ENCODE data around the gene TIGD6. TPM values are rescaled to one million over a fixed set of nuclear protein-coding genes. Genes with fewer than 3 reads are reported as not detected.

TIGD6 gene
- total RNA-seq, 1 donor from 2014 or later = 4.1 TPM

- no peaks in the 10 kb centered on the region for H3K79me2 ChIP-seq (ENCODE audit: low read depth)
- no peaks in the 10 kb centered on the region for H3K4me1 ChIP-seq
- no peak overlapping the region for H3K4me2 ChIP-seq
- H4K20me1 ChIP-seq (ENCODE audit: low read depth) = no peaks in the 10 kb centered on the region
- peaks cover 22% of the 10 kb centered on the region for H3K36me3 Mint-ChIP-seq
- no peaks in the 10 kb centered on the region for H3K4me1 Mint-ChIP-seq
- H3K4me3 ChIP-seq = no peak overlapping the region
- H3K9me3 ChIP-seq (ENCODE audit: low read depth) = no peaks in the 10 kb centered on the region
- peaks cover 6% of the 10 kb centered on the region for H3K27me3 Mint-ChIP-seq (ENCODE audit: insufficient read depth, low read depth)
- no peak overlapping the region for H3K27ac Mint-ChIP-seq
- no peak overlapping the region for H2AFZ ChIP-seq (replicated peaks)
- no peak for DNase-seq (ENCODE audit: low spot score)
- no peak for TF ChIP-seq CTCF (IDR thresholded peaks at IDR 0.05)
- TF ChIP-seq EZH2phosphoT487 (IDR thresholded peaks at IDR 0.05) = no peak
- TF ChIP-seq EZH2 (IDR thresholded peaks at IDR 0.05) = no peak
- no peaks in the 10 kb centered on the region for H3F3A ChIP-seq (ENCODE audit: low read depth)
- H3K27ac ChIP-seq = no peak overlapping the region
- H3K27me3 ChIP-seq = no peaks in the 10 kb centered on the region
- no peaks in the 10 kb centered on the region for H3K9me3 Mint-ChIP-seq
- H3K4me3 Mint-ChIP-seq = no peak overlapping the region
- no peak overlapping the region for H3K9ac ChIP-seq
- no peaks in the 10 kb centered on the region for H3K36me3 ChIP-seq
Observed at GRCh38 chr5:150042459-150042858, 42.0 kb upstream of the TIGD6 start.

GRCh38 chr5:150038547-150038946 lies 38.1 kb upstream of the TIGD6 start:
- H3K4me3 ChIP-seq = no peak overlapping the region
- no peak overlapping the region for H3K27ac Mint-ChIP-seq
- no peaks in the 10 kb centered on the region for H3K36me3 ChIP-seq
- no peak overlapping the region for H3K9ac ChIP-seq
- H3K4me3 Mint-ChIP-seq = no peak overlapping the region
- H3K9me3 ChIP-seq (ENCODE audit: low read depth) = no peaks in the 10 kb centered on the region
- no peaks in the 10 kb centered on the region for H3K79me2 ChIP-seq (ENCODE audit: low read depth)
- no peak for DNase-seq (ENCODE audit: low spot score)
- no peaks in the 10 kb centered on the region for H3F3A ChIP-seq (ENCODE audit: low read depth)
- H3K27ac ChIP-seq = no peak overlapping the region
- H3K27me3 Mint-ChIP-seq (ENCODE audit: insufficient read depth, low read depth) = no peaks in the 10 kb centered on the region
- no peaks in the 10 kb centered on the region for H3K27me3 ChIP-seq
- H3K36me3 Mint-ChIP-seq = peaks cover 10% of the 10 kb centered on the region
- H3K9me3 Mint-ChIP-seq = no peaks in the 10 kb centered on the region
- no peaks in the 10 kb centered on the region for H3K4me1 ChIP-seq
- H4K20me1 ChIP-seq (ENCODE audit: low read depth) = peaks cover 3% of the 10 kb centered on the region
- no peak overlapping the region for H2AFZ ChIP-seq (replicated peaks)
- TF ChIP-seq EZH2 (IDR thresholded peaks at IDR 0.05) (no peak), CTCF (IDR thresholded peaks at IDR 0.05) (no peak), EZH2phosphoT487 (IDR thresholded peaks at IDR 0.05) (no peak)
- no peaks in the 10 kb centered on the region for H3K4me1 Mint-ChIP-seq
- H3K4me2 ChIP-seq = no peak overlapping the region

- H3K4me3 Mint-ChIP-seq = no peak overlapping the region
- Histone ChIP-seq H2AFZ (replicated peaks) (no peak overlapping the region), H3F3A (ENCODE audit: low read depth) (no peaks in the 10 kb centered on the region), H3K4me2 (no peak overlapping the region), H4K20me1 (ENCODE audit: low read depth) (peaks cover 3% of the 10 kb centered on the region), H3K9me3 (ENCODE audit: low read depth) (no peaks in the 10 kb centered on the region), H3K4me3 (no peak overlapping the region), H3K9ac (no peak overlapping the region), H3K27ac (no peak overlapping the region), H3K36me3 (no peaks in the 10 kb centered on the region), H3K27me3 (no peaks in the 10 kb centered on the region), H3K4me1 (no peaks in the 10 kb centered on the region), H3K79me2 (ENCODE audit: low read depth) (no peaks in the 10 kb centered on the region)
- DNase-seq (ENCODE audit: low spot score) = no peak
- TF ChIP-seq EZH2 (IDR thresholded peaks at IDR 0.05) = no peak
- no peak for TF ChIP-seq CTCF (IDR thresholded peaks at IDR 0.05)
- no peak for TF ChIP-seq EZH2phosphoT487 (IDR thresholded peaks at IDR 0.05)
- no peak overlapping the region for H3K27ac Mint-ChIP-seq
- no peaks in the 10 kb centered on the region for H3K4me1 Mint-ChIP-seq
- H3K27me3 Mint-ChIP-seq (ENCODE audit: insufficient read depth, low read depth) = no peaks in the 10 kb centered on the region
- H3K9me3 Mint-ChIP-seq = no peaks in the 10 kb centered on the region
- peaks cover 14% of the 10 kb centered on the region for H3K36me3 Mint-ChIP-seq
Observed at GRCh38 chr5:150036513-150036912, 36.1 kb upstream of the TIGD6 start.

Measured in neural progenitor cell (in vitro differentiated cells).